Measurements from ENCODE around the gene MAML3.

Gene MAML3

DNA sequence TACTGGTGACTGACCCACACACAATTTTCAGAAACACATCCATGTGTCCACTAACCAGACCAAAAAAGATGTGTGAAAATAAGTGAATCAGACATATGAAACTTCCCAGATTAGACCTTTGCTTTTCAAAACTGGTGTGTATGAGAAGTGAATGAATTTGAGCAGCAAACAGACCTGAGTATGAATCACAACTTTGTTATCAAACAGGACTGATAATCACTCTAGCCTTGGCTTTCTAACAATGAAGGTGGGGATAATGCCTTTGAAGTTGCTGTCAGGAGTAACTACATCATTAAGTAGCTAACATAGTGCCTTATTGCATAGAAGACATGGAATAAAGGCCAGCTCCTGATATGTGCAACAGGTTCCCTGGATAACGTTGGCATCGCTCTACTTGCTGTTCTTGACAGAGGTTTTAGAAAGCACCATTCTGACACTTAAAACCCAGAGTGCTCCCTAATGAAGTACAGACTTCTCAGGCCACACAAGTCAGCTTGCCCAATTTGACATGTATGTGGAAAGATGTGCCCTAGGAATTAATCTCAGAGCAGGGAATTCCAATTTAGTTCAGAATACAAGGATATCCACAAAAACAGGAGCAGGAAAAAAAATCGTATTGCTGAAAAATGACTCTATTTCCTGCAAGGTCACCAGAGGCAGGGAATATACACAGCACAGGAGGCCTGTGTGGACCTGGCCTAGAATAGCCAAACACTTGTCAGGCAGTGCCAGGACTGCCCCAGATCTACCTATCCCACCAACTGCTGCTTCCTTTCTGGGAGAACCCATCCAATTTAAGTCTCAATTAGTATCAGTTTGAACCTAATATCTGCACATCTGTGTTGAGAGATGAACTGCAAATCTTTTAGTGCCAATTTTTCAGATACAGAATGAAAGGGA is 87.7 kb downstream of the MAML3 start:
- no peak for DNase-seq

- no peak for DNase-seq
Measured at GRCh38 chr4:140065393-140065792, 88.6 kb downstream of the MAML3 start.

DNA sequence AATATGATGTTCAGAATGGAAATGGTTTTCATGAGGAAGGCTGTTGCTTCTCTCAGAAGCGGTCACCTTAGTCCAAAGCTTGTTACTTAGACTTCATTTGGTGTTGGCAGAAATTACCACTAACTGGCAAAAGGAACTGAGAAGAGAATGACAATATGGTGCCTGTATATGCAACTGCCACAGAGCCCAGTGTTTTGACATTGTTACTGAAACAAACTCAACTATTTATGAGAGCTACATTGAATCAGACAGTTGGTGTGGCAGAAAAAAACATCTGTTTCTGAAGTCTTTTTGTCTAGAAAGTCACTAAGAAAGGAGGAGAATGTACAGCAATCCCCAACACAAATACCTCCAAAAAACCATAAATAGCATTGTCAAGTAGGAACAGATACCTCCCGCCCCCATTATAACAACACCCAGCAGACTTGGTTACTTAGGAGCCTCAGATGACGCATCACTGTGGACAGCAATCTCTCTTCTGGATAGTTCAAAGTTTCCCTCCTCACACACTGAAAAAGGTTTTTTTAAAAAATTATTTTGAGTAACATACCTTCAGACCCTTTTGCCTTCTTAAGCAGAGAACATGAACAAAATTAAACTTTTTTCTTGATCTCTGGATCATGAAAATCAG is 92.2 kb downstream of the MAML3 start:
- no peak for DNase-seq

DNA sequence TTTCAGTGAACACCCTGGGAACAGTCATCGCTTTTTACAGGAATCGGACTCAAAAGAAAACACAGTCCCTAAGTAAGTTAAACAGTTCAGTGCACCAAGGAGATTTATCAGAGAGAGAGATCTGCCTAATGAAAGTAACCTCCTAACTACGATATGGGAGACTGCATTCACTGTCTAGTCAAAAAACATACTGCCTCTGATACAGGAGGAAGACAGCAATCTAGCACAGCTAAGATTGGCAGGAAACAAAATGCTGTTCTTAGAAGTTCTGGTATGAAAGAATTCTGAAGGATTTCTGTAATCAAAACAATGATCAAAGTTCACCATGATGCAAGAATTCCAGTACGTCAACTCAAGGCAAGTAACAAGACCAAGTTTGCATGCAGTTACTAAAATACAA is 92.8 kb downstream of the MAML3 start:
- no peak for DNase-seq

DNA sequence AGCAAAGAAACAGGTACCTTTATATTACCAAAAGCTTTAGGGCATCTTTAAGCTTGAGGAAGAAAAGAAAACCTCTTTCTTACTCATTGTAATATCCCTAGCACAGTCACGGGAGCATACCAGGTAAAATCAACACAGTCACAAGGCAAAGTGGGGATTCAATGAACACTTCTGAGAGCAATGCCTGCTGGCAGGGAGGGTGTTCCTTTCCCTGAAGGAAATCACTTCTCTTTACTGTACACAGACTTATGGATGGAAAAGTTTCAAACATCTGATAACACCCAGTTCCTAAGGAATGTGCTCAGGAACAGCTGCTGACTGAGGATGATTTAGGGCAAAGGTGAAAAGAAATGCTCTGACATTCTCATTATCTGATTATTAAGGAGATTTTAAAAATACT is 94.8 kb downstream of the MAML3 start:
- DNase-seq = no peak

GRCh38 chr4:140057701-140058100 is 96.3 kb downstream of the MAML3 start:
- DNase-seq = no peak

GRCh38 chr4:140056015-140056414 is 98.0 kb downstream of the MAML3 start:
- no peak for DNase-seq

GRCh38 chr4:140054861-140055260 is 99.1 kb downstream of the MAML3 start:
- DNase-seq = no peak

- DNase-seq = no peak
Measured at GRCh38 chr4:140053185-140053584, 100.8 kb downstream of the MAML3 start.

DNA sequence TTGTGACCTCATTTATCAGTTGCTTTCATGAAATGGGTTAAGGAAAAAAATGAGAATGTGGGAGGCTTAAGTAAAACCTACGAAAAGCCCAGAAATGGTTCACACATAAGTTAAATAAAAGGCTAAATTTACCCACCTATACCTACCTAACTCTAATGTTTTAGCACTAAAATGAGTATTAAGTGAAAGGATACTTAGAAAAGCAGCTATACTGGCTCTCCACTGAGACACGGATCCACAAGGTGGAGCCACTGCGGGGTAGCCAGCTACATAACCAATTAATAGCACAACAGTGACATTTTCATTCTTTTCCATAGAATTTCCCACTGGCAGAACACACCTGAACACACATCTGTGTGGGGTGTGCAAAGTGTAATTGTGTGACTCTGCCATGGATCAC is 101.9 kb downstream of the MAML3 start:
- peak; percentile 43 for DNase-seq

DNA sequence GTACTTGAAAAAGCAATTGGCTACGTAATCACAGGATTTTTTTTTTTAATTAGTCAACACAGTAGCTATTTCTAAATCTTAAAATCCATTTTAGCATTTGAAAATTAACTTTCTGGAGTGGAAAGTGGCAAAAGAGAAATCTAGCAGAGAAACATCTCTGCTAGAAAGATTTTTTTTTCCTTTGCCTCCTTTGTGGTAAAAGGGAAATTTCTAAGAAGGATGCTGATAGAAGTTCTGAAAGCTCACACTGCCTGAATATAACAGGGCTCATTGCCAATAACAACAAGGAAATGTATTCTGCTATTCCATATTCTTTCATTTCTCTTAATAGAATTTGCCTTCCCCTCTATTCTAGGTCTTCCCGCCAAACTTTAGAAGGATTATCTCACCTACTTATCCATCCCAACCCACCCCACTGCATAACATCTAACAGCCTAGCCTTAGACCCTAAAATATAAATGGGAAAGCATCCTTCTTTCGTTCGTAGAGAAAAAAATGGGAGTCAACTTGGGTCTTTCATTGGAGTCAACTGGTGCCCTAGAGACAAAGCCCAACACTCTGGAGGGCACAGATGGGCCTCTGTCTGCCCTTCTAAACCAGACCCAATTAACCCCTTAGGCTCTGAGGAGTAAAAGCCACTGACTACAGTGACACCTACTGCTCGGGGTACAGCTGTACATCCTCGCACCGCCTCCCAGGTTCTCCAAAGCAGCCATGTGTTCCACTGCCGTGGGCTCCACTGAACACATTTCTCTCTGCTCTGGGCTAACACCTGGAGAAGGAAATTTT is 103.9 kb downstream of the MAML3 start:
- DNase-seq = peak; percentile 53

- DNase-seq = peak; percentile 58
Measured at GRCh38 chr4:140049024-140049848, 104.7 kb downstream of the MAML3 start.

GRCh38 chr4:140048419-140048995 is 105.5 kb downstream of the MAML3 start:
- DNase-seq = no peak

DNA sequence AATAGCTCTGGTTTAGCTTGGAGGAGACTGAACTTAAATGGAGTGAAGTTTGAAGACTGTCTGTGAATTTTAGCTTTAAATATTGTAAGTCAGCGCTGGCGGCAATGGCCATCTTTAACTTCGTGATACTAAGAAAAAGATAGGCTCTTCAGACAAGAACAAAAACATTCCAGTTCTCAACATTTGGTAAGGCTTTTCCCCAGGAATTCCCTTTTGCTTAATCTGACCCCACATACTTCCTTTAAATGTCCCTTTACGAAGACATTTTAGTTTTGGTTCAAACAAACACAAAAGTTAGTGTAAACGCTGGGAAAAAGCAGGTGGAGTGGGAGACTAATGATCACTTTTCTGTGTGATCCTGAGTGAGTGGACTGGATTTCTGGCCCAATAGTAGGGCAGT is 106.2 kb downstream of the MAML3 start:
- no peak for DNase-seq

- DNase-seq = no peak
Measured at GRCh38 chr4:140047017-140047640, 106.9 kb downstream of the MAML3 start.

GRCh38 chr4:140046543-140046942 is 107.4 kb downstream of the MAML3 start:
- DNase-seq = no peak

DNA sequence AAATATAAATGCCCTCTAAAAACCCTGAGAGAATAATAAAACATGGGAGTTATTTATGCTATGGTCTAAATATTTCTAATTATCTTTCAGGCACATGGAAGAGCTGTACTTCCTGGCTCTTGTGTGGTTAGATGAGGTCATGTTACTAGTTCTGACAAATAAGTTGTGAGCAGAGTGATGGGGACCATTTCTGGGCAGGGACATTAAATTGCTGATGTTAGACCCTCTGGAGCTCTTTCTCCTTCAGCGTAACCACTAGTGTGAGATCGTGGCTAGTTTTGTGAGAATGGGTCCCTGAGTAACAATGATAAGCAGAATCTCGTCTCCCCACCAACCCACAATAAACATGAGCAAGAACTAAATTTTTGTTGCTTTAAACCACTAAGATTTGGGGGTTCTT is 108.0 kb downstream of the MAML3 start:
- no peak for DNase-seq

GRCh38 chr4:140044337-140044902 is 109.6 kb downstream of the MAML3 start:
- no peak for DNase-seq

DNA sequence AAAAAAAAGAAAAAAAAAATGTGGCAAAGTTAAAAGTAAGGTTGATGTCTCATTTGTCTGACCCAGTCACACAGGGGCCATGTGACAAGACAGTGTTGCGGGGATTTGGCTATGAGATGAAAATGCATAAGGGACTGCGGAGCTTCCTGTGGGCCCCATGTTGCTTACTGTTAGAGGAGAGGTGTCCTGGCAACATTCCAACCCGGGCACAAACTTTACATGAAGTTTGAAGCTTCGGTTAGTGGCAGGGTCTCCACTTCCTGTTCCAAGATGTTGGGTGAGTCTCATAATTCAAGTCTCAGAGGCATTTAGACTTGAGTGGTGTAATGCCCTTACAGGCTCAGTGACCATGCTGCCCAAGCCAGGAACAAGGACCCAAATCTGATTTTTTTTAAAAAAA is 111.3 kb downstream of the MAML3 start:
- no peak for DNase-seq

DNA sequence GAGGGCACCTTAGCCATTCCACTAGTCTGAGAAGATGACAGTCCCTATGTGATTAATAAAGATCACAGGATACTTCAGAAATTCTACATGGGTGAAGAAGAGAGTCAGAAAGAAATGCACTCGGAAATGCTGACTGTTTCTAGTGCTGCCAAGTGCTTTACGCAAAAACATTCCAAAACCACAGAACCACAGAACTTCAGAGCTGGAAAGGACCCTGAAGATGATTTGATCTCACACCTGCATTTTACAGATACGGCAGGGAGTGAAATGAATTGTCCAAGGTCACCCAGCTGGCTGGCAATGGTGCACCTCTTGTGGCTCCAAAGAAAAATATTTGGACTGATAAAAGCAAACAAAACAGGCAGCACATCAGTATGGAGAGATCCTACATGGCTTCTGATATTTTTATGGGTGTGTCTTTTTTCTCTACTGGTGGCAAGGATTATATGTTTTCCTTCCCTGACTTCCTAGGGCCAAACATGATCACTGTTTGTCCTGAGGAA is 115.9 kb downstream of the MAML3 start:
- no peak for DNase-seq

- DNase-seq = peak; percentile 7
Measured at GRCh38 chr4:140037353-140038030, 116.5 kb downstream of the MAML3 start.

Data from activated CD4-positive, alpha-beta T cell treated with anti-CD3 and anti-CD28 coated beads, Interleukin-10, Interleukin-2, amounts not matched to agents 100 ng/mL and 50 ng/mL, durations not matched to agents 16 hours and 8 hours (primary cell).